ENCODE data around the gene CEP152. TPM values are rescaled to one million over a fixed set of nuclear protein-coding genes. Genes with fewer than 3 reads are reported as not detected.

CEP152 gene
- total and polyA plus RNA-seq, 9 of the 15 experiments (the other 6 are each of a cell fraction or from before 2014, with no cell fraction given) = 9.9 to 43.0 (median 23.6) TPM

DNA sequence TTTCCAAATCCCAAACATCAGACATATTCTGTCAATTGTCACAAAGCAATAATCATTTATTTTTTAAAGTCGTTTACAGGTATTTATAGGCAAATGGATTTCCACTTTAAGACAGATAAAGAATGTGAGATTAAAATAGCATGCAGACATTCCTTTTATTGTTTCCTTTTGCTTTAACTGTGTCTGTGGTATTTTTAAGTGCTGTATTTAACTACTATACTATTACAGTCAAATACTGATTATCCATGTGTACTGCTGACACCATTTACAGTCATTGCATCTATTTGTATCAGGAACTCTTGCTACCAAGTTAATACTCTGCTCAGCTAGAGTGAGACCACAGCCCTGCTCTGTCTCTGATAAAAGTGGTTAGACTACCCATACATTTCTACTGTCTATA lies 12.8 kb upstream of the CEP152 start:
- in situ Hi-C loops (cut with MboI) (loop anchor here (25.0 kb wide), 1 partner anchor 461 kb away; no protein-coding TSS in a partner anchor), intact Hi-C loops (cut with micrococcal nuclease) (no loop called here)

GRCh38 chr15:48823237-48823636 lies 12.4 kb upstream of the CEP152 start:
- Histone ChIP-seq H3K9me3 (replicated peaks; ENCODE audit: control insufficient read depth, insufficient read depth, low read depth, low read length) (no peaks in the 10 kb centered on the region), H3K9ac (ENCODE audit: insufficient read depth in 1 of 2, low read depth in 2 of 2, low read length in 2 of 2) (no peak overlapping the region), H2AFZ (ENCODE audit: low read depth, low read length) (no peak overlapping the region), H4K20me1 (replicated peaks; ENCODE audit: control insufficient read depth, insufficient read depth, low read length) (no peaks in the 10 kb centered on the region), H3K4me2 (ENCODE audit: insufficient read depth, low read length) (no peak overlapping the region), H3K79me2 (ENCODE audit: control insufficient read depth, insufficient read depth, low read length) (no peaks in the 10 kb centered on the region), H3K36me3 (ENCODE audit: control insufficient read depth, insufficient read depth, low read length) (no peaks in the 10 kb centered on the region), H3K4me3 (no peak overlapping the region), H3K27me3 (ENCODE audit: control insufficient read depth in 2 of 2, insufficient read depth in 2 of 2, low read length in 2 of 2) (no peaks in the 10 kb centered on the region; a peak in 1 of 5 replicates), H3K27ac (ENCODE audit: extremely low read depth, low read depth, low read length) (no peak overlapping the region), H3K4me1 (replicated peaks in 1 of 2; ENCODE audit: control insufficient read depth in 2 of 2, insufficient read depth in 2 of 2, low read length in 2 of 2) (no peaks in the 10 kb centered on the region), H3K9me1 (ENCODE audit: control insufficient read depth, insufficient read depth, low read length) (no peaks in the 10 kb centered on the region)
- FAIRE-seq = no peak
- in situ Hi-C loops (cut with MboI) = loop anchor here (25.0 kb wide), 1 partner anchor 461 kb away; no protein-coding TSS in a partner anchor
- POLR2A ChIA-PET = no interaction called here
- CTCF ChIA-PET (ENCODE audit: low intra/inter-chr PET ratio) = no interaction called here
- intact Hi-C loops (cut with micrococcal nuclease) = no loop called here
- no peak for DNase-seq (ENCODE audit: extremely low read depth in 1 of 4, low spot score in 3 of 4)
- ATAC-seq = no peak
- no TSS peak for BruUV-seq (replicated peaks)
- WGBS (ENCODE audit: insufficient coverage, low coverage, missing lambda C conversion rate) = 0% methylated on average over 1 of the region's 1 CpG
- TF ChIP-seq, protein P1, sequence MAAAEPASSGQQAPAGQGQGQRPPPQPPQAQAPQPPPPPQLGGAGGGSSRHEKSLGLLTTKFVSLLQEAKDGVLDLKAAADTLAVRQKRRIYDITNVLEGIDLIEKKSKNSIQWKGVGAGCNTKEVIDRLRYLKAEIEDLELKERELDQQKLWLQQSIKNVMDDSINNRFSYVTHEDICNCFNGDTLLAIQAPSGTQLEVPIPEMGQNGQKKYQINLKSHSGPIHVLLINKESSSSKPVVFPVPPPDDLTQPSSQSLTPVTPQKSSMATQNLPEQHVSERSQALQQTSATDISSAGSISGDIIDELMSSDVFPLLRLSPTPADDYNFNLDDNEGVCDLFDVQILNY (CRISPR knock-in tag; IDR thresholded peaks at IDR 0.05) = no peak
- TF ChIP-seq SIX5 (IDR thresholded peaks at IDR 0.05; ENCODE audit: borderline replicate concordance in 1 of 2, insufficient read depth in 1 of 2, low read depth in 1 of 2, low read length in 2 of 2) (no peak), NCOA1 (IDR thresholded peaks at IDR 0.05; ENCODE audit: low read depth) (no peak), RFX5 (IDR thresholded peaks at IDR 0.05; ENCODE audit: low read depth, low read length) (no peak)
- TF ChIP-seq, protein P2, sequence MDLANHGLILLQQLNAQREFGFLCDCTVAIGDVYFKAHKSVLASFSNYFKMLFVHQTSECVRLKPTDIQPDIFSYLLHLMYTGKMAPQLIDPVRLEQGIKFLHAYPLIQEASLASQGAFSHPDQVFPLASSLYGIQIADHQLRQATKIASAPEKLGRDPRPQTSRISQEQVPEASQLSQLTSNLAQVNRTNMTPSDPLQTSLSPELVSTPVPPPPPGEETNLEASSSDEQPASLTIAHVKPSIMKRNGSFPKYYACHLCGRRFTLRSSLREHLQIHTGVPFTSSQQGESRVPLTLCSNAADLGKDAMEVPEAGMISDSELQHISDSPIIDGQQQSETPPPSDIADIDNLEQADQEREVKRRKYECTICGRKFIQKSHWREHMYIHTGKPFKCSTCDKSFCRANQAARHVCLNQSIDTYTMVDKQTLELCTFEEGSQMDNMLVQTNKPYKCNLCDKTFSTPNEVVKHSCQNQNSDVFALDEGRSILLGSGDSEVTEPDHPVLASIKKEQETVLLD (IDR thresholded peaks at IDR 0.05) = no peak

More for the DNA sequence above, 12.8 kb upstream of the CEP152 start:
- TF ChIP-seq ZNF77 (CRISPR knock-in tag; IDR thresholded peaks at IDR 0.05) = no peak
- TF ChIP-seq, protein P3, sequence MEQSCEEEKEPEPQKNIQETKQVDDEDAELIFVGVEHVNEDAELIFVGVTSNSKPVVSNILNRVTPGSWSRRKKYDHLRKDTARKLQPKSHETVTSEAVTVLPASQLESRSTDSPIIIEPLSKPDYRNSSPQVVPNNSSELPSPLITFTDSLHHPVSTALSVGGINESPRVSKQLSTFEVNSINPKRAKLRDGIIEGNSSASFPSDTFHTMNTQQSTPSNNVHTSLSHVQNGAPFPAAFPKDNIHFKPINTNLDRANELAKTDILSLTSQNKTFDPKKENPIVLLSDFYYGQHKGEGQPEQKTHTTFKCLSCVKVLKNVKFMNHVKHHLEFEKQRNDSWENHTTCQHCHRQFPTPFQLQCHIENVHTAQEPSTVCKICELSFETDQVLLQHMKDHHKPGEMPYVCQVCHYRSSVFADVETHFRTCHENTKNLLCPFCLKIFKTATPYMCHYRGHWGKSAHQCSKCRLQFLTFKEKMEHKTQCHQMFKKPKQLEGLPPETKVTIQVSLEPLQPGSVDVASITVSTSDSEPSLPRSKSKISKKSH (CRISPR knock-in tag; IDR thresholded peaks at IDR 0.05) = no peak
- TF ChIP-seq FOS (IDR thresholded peaks at IDR 0.05; ENCODE audit: extremely low read depth, insufficient read length) = no peak
- no peak for TF ChIP-seq U2AF1 (optimal IDR thresholded peaks at IDR 0.05; ENCODE audit: low read depth, low read length)
- H2AFZ ChIP-seq (ENCODE audit: low read depth, low read length) = no peak overlapping the region
- BruUV-seq (replicated peaks) = no TSS peak
- ChIA-PET CTCF (ENCODE audit: low intra/inter-chr PET ratio) (no interaction called here), POLR2A (no interaction called here)
- H3K4me3 ChIP-seq = no peak overlapping the region
- H3K27me3 ChIP-seq (ENCODE audit: control insufficient read depth in 2 of 2, insufficient read depth in 2 of 2, low read length in 2 of 2) = no peaks in the 10 kb centered on the region; a peak in 1 of 5 replicates
- ATAC-seq (no peak), FAIRE-seq (no peak), DNase-seq (ENCODE audit: extremely low read depth in 1 of 4, low spot score in 3 of 4) (no peak)
- H3K79me2 ChIP-seq (ENCODE audit: control insufficient read depth, insufficient read depth, low read length) = no peaks in the 10 kb centered on the region
- H3K36me3 ChIP-seq (ENCODE audit: control insufficient read depth, insufficient read depth, low read length) = no peaks in the 10 kb centered on the region
- no peaks in the 10 kb centered on the region for H3K9me3 ChIP-seq (replicated peaks; ENCODE audit: control insufficient read depth, insufficient read depth, low read depth, low read length)
- 0% methylated on average over 1 of the region's 1 CpG for WGBS (ENCODE audit: insufficient coverage, low coverage, missing lambda C conversion rate)
- H3K9me1 ChIP-seq (ENCODE audit: control insufficient read depth, insufficient read depth, low read length) = no peaks in the 10 kb centered on the region
- no peak overlapping the region for H3K9ac ChIP-seq (ENCODE audit: insufficient read depth in 1 of 2, low read depth in 2 of 2, low read length in 2 of 2)
- no peaks in the 10 kb centered on the region for H3K4me1 ChIP-seq (replicated peaks in 1 of 2; ENCODE audit: control insufficient read depth in 2 of 2, insufficient read depth in 2 of 2, low read length in 2 of 2)
- H4K20me1 ChIP-seq (replicated peaks; ENCODE audit: control insufficient read depth, insufficient read depth, low read length) = no peaks in the 10 kb centered on the region
- H3K27ac ChIP-seq (ENCODE audit: extremely low read depth, low read depth, low read length) = no peak overlapping the region
- H3K4me2 ChIP-seq (ENCODE audit: insufficient read depth, low read length) = no peak overlapping the region
